ENCODE data around the gene ORC5. TPM values are rescaled to one million over a fixed set of nuclear protein-coding genes. Genes with fewer than 3 reads are reported as not detected.

Gene ORC5
- total and polyA plus RNA-seq, 10 of the 15 experiments (the other 5 are each of a cell fraction or from before 2014, with no cell fraction given): 14.8 to 58.6 (median 30.3) TPM

GRCh38 chr7:104093127-104093526 is 114.7 kb downstream of the ORC5 start (continued):
- TF ChIP-seq TCF7 (IDR thresholded peaks at IDR 0.05; ENCODE audit: borderline replicate concordance) (no peak), MLLT1 (IDR thresholded peaks at IDR 0.05) (no peak), RELA (IDR thresholded peaks at IDR 0.05; ENCODE audit: borderline replicate concordance, partially characterized antibody) (no peak), PAX8 (IDR thresholded peaks at IDR 0.05) (no peak), GABPA (IDR thresholded peaks at IDR 0.05; ENCODE audit: low read depth) (no peak), DPF2 (IDR thresholded peaks at IDR 0.05) (no peak), KAT2A (conservative IDR thresholded peaks at IDR 0.05; ENCODE audit: control insufficient read depth, low read depth, low read length) (no peak), CEBPZ (IDR thresholded peaks at IDR 0.05; ENCODE audit: low read depth, low read length) (no peak), RELB (IDR thresholded peaks at IDR 0.05; ENCODE audit: low read depth) (no peak), RUNX3 (IDR thresholded peaks at IDR 0.05; ENCODE audit: low read length) (no peak), ZNF687 (IDR thresholded peaks at IDR 0.05) (no peak), RFX5 (IDR thresholded peaks at IDR 0.05; ENCODE audit: low read depth, low read length) (no peak)
